Neural progenitor cell (in vitro differentiated cells): ENCODE measurements around the gene FST. TPM values are rescaled to one million over a fixed set of nuclear protein-coding genes. Genes with fewer than 3 reads are reported as not detected.

Source experiments
- DNase-seq: peaks from one replicate; pipeline ENCODE4 v3.0.0-alpha.2; 2016; ENCODE audit warnings: low spot score
- H2AFZ ChIP-seq: fragments of 200-600 bp; sonication (generic); replicated peaks from 2 replicates; pipeline ENCODE4 v1.6.1; 2016; ENCODE audit warnings: antibody characterized with exemption
- H3F3A ChIP-seq: fragments of 200-600 bp; sonication (generic); 2 replicates; pipeline ENCODE4 v1.6.1; 2016; ENCODE audit warnings: antibody characterized with exemption, low read depth
- H3K27ac ChIP-seq: fragments of 200-600 bp; sonication (generic); 2 replicates; pipeline ENCODE4 v1.5.1; 2016; ENCODE audit warnings: mild to moderate bottlenecking
- H3K27me3 ChIP-seq: fragments of 200-600 bp; sonication (generic); 2 replicates; pipeline ENCODE4 v1.6.1; 2016; ENCODE audit warnings: mild to moderate bottlenecking, moderate library complexity
- H3K36me3 ChIP-seq: fragments of 200-600 bp; sonication (generic); 2 replicates; pipeline ENCODE4 v1.5.1; 2016
- H3K4me1 ChIP-seq: fragments of 200-600 bp; sonication (generic); 2 replicates; pipeline ENCODE4 v1.6.1; 2016; ENCODE audit warnings: mixed run types
- H3K4me2 ChIP-seq: fragments of 200-600 bp; sonication (generic); 2 replicates; pipeline ENCODE4 v1.6.1; 2016
- H3K4me3 ChIP-seq: fragments of 200-600 bp; sonication (generic); 2 replicates; pipeline ENCODE4 v1.5.1; 2016
- H3K79me2 ChIP-seq: fragments of 200-600 bp; sonication (generic); 2 replicates; pipeline ENCODE4 v1.6.1; 2016; ENCODE audit warnings: low read depth
- H3K9ac ChIP-seq: fragments of 200-600 bp; sonication (generic); 2 replicates; pipeline ENCODE4 v1.6.1; 2016
- H3K9me3 ChIP-seq: fragments of 200-600 bp; sonication (generic); 2 replicates; pipeline ENCODE4 v1.5.1; 2016; ENCODE audit warnings: low read depth
- H4K20me1 ChIP-seq: fragments of 200-600 bp; sonication (generic); 2 replicates; pipeline ENCODE4 v1.6.1; 2016; ENCODE audit warnings: low read depth
- H3K27ac Mint-ChIP-seq: 3 replicates; pipeline ENCODE4 v1.8.0; 2021; ENCODE audit warnings: mixed read lengths
- H3K27me3 Mint-ChIP-seq: 2 replicates; pipeline ENCODE4 v1.8.0; 2022; ENCODE audit warnings: low read depth, mild to moderate bottlenecking, inconsistent platforms, moderate library complexity, mixed read lengths; ENCODE audit not compliant: insufficient read depth
- H3K36me3 Mint-ChIP-seq: 3 replicates; pipeline ENCODE4 v1.8.0; 2021; ENCODE audit warnings: mixed read lengths
- H3K4me1 Mint-ChIP-seq: 3 replicates; pipeline ENCODE4 v1.8.0; 2021; ENCODE audit warnings: mixed read lengths
- H3K4me3 Mint-ChIP-seq: 3 replicates; pipeline ENCODE4 v1.8.0; 2021; ENCODE audit warnings: mild to moderate bottlenecking, moderate library complexity, mixed read lengths
- H3K9me3 Mint-ChIP-seq: 3 replicates; pipeline ENCODE4 v1.8.0; 2020; ENCODE audit warnings: mixed read lengths
- CTCF ChIP-seq: fragments of 200-600 bp; sonication (generic); IDR thresholded peaks from 2 replicates; pipeline ENCODE4 v1.5.1; 2017; ENCODE audit warnings: antibody characterized with exemption, mild to moderate bottlenecking
- EZH2 ChIP-seq: fragments of 200-600 bp; sonication (generic); IDR thresholded peaks from 2 replicates; pipeline ENCODE4 v1.6.1; 2017; ENCODE audit warnings: antibody characterized with exemption, mild to moderate bottlenecking, moderate library complexity
- EZH2phosphoT487 ChIP-seq: fragments of 200-600 bp; sonication (generic); IDR thresholded peaks from 2 replicates; pipeline ENCODE4 v1.6.1; 2017; ENCODE audit warnings: antibody characterized with exemption
- total RNA-seq: library from RNA; depleted of rRNA; stranded (reverse); fragments of >200 nt; gene quantifications from 2 replicates; pipeline ENCODE4 v1.2.3, GENCODE V29; 2015; ENCODE audit warnings: low replicate concordance

FST gene
- total RNA-seq, 1 donor from 2014 or later: 79.4 TPM

DNA sequence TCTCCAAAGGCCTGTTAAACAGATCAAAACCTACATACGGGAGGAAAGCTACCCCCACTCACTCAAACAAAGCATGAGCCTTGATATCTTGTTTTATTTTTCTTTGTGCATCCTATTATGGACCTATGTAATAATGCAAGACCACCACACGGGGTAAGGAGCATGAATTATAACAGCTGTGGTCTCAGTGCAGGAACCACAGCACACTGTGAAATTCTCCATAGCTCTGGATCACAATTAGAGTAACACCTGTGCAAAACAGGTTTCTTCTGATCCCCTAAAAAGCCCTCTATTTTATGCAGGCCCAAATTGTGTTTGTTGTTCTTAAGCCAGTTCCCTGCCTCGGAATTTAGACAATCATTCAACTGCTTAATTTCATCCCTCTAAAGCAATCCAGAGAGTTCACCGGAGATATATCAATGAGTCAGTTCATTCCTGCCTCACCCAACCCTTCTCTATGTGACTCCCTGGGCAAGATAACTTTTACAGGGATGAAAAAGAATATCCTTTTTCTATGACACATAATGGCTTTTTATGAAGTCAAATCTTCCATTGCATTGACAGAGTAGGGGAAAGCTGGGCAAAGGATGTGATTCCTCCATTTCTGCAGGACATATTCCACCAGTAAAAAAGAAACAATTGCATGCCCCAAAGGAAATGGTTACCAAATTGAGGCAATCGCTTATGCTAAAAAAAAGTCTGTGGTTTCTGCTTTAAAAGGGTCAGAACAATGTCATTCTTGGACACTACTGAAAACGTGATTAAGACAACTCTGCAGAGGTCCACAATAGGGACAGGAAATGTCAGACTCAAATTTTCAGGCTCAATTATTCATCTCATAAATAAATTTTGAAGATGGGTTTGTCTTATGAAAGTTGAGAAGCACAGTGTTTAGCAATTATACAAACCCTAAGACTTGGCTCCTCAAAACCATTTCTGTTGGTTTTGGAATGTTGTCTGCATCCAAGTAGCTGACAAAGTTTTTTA, 41.6 kb upstream of the FST start:
- Histone ChIP-seq H3K9me3 (no peaks in the 10 kb centered on the region), H3K27me3 (no peaks in the 10 kb centered on the region), H3K4me3 (no peak overlapping the region), H3K27ac (no peak overlapping the region), H3K36me3 (no peaks in the 10 kb centered on the region), H4K20me1 (no peaks in the 10 kb centered on the region), H2AFZ (no peak overlapping the region), H3K4me2 (no peak overlapping the region), H3K9ac (no peak overlapping the region), H3F3A (no peaks in the 10 kb centered on the region), H3K4me1 (no peaks in the 10 kb centered on the region), H3K79me2 (no peaks in the 10 kb centered on the region)
- H3K27me3 Mint-ChIP-seq: no peaks in the 10 kb centered on the region
- H3K4me1 Mint-ChIP-seq: no peaks in the 10 kb centered on the region
- H3K4me3 Mint-ChIP-seq: no peak overlapping the region
- H3K9me3 Mint-ChIP-seq: no peaks in the 10 kb centered on the region
- no peak for DNase-seq
- H3K27ac Mint-ChIP-seq: no peak overlapping the region
- no peaks in the 10 kb centered on the region for H3K36me3 Mint-ChIP-seq
- TF ChIP-seq EZH2 (no peak), EZH2phosphoT487 (no peak), CTCF (no peak)

GRCh38 chr5:53442961-53443360, 37.5 kb upstream of the FST start:
- no peaks in the 10 kb centered on the region for H3K36me3 ChIP-seq
- Mint-ChIP-seq H3K27ac (no peak overlapping the region), H3K4me1 (no peaks in the 10 kb centered on the region), H3K4me3 (no peak overlapping the region), H3K27me3 (no peaks in the 10 kb centered on the region), H3K36me3 (no peaks in the 10 kb centered on the region), H3K9me3 (no peaks in the 10 kb centered on the region)
- no peaks in the 10 kb centered on the region for H3K9me3 ChIP-seq
- no peaks in the 10 kb centered on the region for H3F3A ChIP-seq
- no peak overlapping the region for H3K4me2 ChIP-seq
- no peaks in the 10 kb centered on the region for H4K20me1 ChIP-seq
- H3K9ac ChIP-seq: no peak overlapping the region
- H2AFZ ChIP-seq: no peak overlapping the region
- no peaks in the 10 kb centered on the region for H3K4me1 ChIP-seq
- DNase-seq: no peak
- TF ChIP-seq CTCF: no peak
- TF ChIP-seq EZH2: no peak
- TF ChIP-seq EZH2phosphoT487: no peak
- H3K27ac ChIP-seq: no peak overlapping the region
- H3K4me3 ChIP-seq: no peak overlapping the region
- no peaks in the 10 kb centered on the region for H3K79me2 ChIP-seq
- no peaks in the 10 kb centered on the region for H3K27me3 ChIP-seq

DNA sequence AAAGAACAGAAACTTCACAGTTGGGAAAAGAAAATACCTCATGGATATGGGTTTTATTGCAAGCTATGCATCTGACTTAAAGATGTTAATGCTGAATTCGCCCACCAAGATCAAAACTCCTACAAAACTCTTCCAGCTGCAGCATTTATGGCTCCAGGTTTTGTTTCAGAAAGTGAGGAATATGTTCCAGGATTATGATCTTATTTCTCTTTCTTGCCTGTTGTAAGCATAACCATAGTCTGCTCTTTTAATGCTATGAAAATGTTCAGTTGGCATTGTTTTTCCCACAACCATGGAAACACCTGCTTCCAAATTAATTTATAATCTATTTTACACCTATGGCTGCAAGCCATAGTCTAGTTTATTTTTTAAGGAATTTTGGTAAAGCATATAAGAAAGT, 34.9 kb upstream of the FST start:
- Mint-ChIP-seq H3K4me3 (no peak overlapping the region), H3K4me1 (no peaks in the 10 kb centered on the region), H3K27ac (no peak overlapping the region), H3K27me3 (no peaks in the 10 kb centered on the region), H3K36me3 (no peaks in the 10 kb centered on the region), H3K9me3 (no peaks in the 10 kb centered on the region)
- Histone ChIP-seq H3K9ac (no peak overlapping the region), H4K20me1 (no peaks in the 10 kb centered on the region), H2AFZ (no peak overlapping the region), H3F3A (no peaks in the 10 kb centered on the region), H3K36me3 (no peaks in the 10 kb centered on the region), H3K79me2 (no peaks in the 10 kb centered on the region), H3K4me3 (no peak overlapping the region), H3K4me2 (no peak overlapping the region), H3K9me3 (no peaks in the 10 kb centered on the region), H3K4me1 (no peaks in the 10 kb centered on the region), H3K27ac (no peak overlapping the region), H3K27me3 (no peaks in the 10 kb centered on the region)
- TF ChIP-seq CTCF (no peak), EZH2phosphoT487 (no peak), EZH2 (no peak)
- DNase-seq: no peak
